Spleen (tissue), 7 donors: ENCODE results near the gene ERI3.

Experiments used
- POLR2A ChIP-seq, 3 donors: fragments of 450-650 bp; IDR thresholded peaks; one replicate each; pipeline ENCODE4 v1.5.1; 2017; ENCODE audit warnings: antibody characterized with exemption in 3 of 3, mild to moderate bottlenecking in 1 of 3
- TF ChIP-seq, protein P1 (sequence below), 11 experiments: fragments of 200-600 bp in 7 of 11; fragments of 450-650 bp in 4 of 11; sonication (generic) in 4 of 11; IDR thresholded peaks in 8 of 11; conservative IDR thresholded peaks in 3 of 11; 1 replicate in 7 of 11; 2 replicates in 4 of 11; pipeline versions ENCODE4 v1.4.0 to v1.8.0; 2016 to 2021; ENCODE audit warnings: antibody characterized with exemption in 11 of 11, inconsistent platforms in 4 of 11, mild to moderate bottlenecking in 1 of 11
- donor health status: DM: no; HTN: no; CAD: no; lungs with moderate emphysema.
- donor health status: DM: no; HTN: no; CAD: no.
- donor health status: DM: no; HTN: no; CAD: no.

DNA sequence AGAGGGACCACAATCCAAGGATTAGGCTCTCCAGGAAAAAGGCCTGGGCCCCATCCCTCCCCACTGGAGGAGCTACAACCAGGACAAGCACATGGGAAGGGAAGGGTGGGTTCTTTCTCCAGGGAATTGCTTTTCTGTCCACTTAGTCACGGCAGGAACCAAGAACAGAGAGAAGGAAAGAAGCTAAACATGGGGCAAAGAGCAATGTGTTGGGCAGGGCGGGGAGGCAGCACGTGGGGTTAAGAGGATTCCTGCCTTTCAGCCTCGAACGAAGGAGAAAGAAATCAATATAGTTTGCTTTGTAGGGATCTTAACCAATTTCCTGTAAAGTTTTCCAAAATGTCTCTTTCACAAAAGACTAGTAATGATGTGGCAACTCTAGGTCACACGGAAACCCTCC lies 21.7 kb downstream of the ERI3 start:
- TF ChIP-seq, protein P1, sequence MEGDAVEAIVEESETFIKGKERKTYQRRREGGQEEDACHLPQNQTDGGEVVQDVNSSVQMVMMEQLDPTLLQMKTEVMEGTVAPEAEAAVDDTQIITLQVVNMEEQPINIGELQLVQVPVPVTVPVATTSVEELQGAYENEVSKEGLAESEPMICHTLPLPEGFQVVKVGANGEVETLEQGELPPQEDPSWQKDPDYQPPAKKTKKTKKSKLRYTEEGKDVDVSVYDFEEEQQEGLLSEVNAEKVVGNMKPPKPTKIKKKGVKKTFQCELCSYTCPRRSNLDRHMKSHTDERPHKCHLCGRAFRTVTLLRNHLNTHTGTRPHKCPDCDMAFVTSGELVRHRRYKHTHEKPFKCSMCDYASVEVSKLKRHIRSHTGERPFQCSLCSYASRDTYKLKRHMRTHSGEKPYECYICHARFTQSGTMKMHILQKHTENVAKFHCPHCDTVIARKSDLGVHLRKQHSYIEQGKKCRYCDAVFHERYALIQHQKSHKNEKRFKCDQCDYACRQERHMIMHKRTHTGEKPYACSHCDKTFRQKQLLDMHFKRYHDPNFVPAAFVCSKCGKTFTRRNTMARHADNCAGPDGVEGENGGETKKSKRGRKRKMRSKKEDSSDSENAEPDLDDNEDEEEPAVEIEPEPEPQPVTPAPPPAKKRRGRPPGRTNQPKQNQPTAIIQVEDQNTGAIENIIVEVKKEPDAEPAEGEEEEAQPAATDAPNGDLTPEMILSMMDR (IDR thresholded peaks at IDR 0.05 in 8 of 11, conservative IDR thresholded peaks at IDR 0.05 in 3 of 11) = no peak
- TF ChIP-seq POLR2A (IDR thresholded peaks at IDR 0.05) = no peak
